ENCODE measurements around the gene SPECC1L.
A peak's percentile ranks its signal among the peaks of the same experiment; 100 is the strongest.
"Not testable (repeated sequence)": the region's sequence is repeated elsewhere in the genome, so short reads cannot be mapped to it uniquely, and the experiment has no call there.

The SPECC1L gene

DNA sequence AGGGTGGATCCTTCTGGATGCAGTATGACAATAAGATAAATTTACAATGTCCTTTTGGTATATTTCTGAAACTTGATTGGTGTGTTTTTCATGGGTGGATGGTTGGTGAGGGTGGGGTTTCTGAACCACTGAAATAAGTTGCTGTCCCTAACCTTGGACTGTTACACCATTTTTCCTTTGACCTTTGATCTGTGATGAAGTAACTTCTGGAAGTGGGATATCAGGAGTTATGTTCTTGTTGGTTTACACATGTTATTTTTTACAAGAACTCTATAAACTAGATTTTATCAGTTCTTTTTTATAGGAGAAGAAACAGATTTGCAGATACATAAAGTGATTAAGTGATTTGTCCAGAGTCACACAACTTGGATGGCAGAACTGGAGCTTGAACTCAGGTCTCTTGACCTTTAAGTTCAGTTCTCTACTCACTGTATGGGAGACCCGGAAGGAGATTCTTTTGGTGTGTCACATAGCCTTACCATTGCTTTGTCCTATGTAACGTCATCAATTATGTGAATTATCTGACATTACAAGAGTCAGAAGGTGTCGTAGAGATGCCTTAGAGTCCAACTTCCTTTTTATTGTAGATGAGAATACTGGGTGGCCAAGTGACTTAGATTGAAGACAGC is 21.7 kb downstream of the SPECC1L start:
- CTCF ChIA-PET, POLR2A ChIA-PET: not testable (repeated sequence)

GRCh38 chr22:24294913-24295312 is 24.3 kb downstream of the SPECC1L start:
- DNase-seq; CTCF ChIA-PET; H3K27ac ChIP-seq (ENCODE audit: insufficient read depth in 1 of 2, low read depth in 1 of 2, low read length in 2 of 2, poor library complexity in 1 of 2, severe bottlenecking in 2 of 2); H3K36me3 ChIP-seq (ENCODE audit: control insufficient read depth in 4 of 4, insufficient read depth in 4 of 4, low read length in 3 of 4); H3K27me3 ChIP-seq (replicated peaks in 2 of 5; ENCODE audit: control insufficient read depth in 4 of 5, insufficient read depth in 5 of 5, low read length in 4 of 5); H3K4me1 ChIP-seq (ENCODE audit: control extremely low read depth in 1 of 4, control insufficient read depth in 4 of 4, insufficient read depth in 4 of 4, low read length in 3 of 4); H3K4me3 ChIP-seq (ENCODE audit: control insufficient read depth in 1 of 7, extremely low read depth in 1 of 7, insufficient read depth in 4 of 7, low read depth in 2 of 7, low read length in 6 of 7); H3K9me3 ChIP-seq (ENCODE audit: control extremely low read depth in 1 of 5, control insufficient read depth in 4 of 5, insufficient read depth in 2 of 5, low read depth in 1 of 5, low read length in 4 of 5); POLR2A ChIA-PET: not testable (repeated sequence)
- WGBS (ENCODE audit: insufficient coverage): no CpG with 5 or more reads among the region's 1 CpG

More for the DNA sequence above, 21.7 kb downstream of the SPECC1L start:
- not testable (repeated sequence) for H3K4me3 ChIP-seq (ENCODE audit: control insufficient read depth in 1 of 7, extremely low read depth in 1 of 7, insufficient read depth in 4 of 7, low read depth in 2 of 7, low read length in 6 of 7); H3K27ac ChIP-seq (ENCODE audit: insufficient read depth in 1 of 2, low read depth in 1 of 2, low read length in 2 of 2, poor library complexity in 1 of 2, severe bottlenecking in 2 of 2); H3K27me3 ChIP-seq (replicated peaks in 2 of 5; ENCODE audit: control insufficient read depth in 4 of 5, insufficient read depth in 5 of 5, low read length in 4 of 5); H3K4me1 ChIP-seq (ENCODE audit: control extremely low read depth in 1 of 4, control insufficient read depth in 4 of 4, insufficient read depth in 4 of 4, low read length in 3 of 4); DNase-seq; H3K9me3 ChIP-seq (ENCODE audit: control extremely low read depth in 1 of 5, control insufficient read depth in 4 of 5, insufficient read depth in 2 of 5, low read depth in 1 of 5, low read length in 4 of 5); H3K36me3 ChIP-seq (ENCODE audit: control insufficient read depth in 4 of 4, insufficient read depth in 4 of 4, low read length in 3 of 4)
- no CpG with 5 or more reads among the region's 3 CpGs for WGBS (ENCODE audit: insufficient coverage)

DNA sequence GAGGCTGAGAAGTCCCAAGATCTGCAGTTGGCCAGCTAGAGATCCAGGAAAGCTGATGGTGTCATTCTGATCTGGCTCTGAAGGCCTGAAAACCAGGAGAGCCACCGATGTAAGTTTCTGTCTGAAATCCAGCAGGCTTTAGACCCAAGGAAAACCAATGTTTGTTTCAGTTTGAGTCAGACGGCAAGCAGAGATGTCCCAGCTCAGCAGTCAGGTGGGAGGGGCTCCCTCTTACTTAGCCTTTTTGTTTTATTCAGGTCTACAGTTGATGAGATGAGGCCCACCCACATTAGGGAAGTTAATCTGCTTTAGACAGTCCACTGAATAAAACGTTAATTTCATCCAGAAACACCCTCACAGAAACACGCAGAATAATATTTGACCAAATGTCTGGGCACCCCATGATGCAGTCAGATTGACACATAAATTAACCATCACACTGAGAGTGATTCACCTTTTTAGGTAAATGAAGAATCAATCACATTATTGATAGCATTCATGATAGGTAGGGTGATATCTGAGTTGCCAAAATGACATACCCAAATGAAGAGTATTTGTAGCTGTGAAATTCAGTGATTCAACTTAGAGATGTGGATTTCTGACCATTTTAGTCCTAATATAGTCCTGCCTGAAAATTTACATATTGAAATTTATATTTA is 28.0 kb downstream of the SPECC1L start:
- H3K9me3 ChIP-seq (ENCODE audit: control extremely low read depth in 1 of 5, control insufficient read depth in 4 of 5, insufficient read depth in 2 of 5, low read depth in 1 of 5, low read length in 4 of 5); POLR2A ChIA-PET; CTCF ChIA-PET; H3K4me3 ChIP-seq (ENCODE audit: control insufficient read depth in 1 of 7, extremely low read depth in 1 of 7, insufficient read depth in 4 of 7, low read depth in 2 of 7, low read length in 6 of 7); H3K27ac ChIP-seq (ENCODE audit: insufficient read depth in 1 of 2, low read depth in 1 of 2, low read length in 2 of 2, poor library complexity in 1 of 2, severe bottlenecking in 2 of 2); H3K27me3 ChIP-seq (replicated peaks in 2 of 5; ENCODE audit: control insufficient read depth in 4 of 5, insufficient read depth in 5 of 5, low read length in 4 of 5): not testable (repeated sequence)
- WGBS (ENCODE audit: insufficient coverage): 100% methylated on average over 1 of the region's 4 CpGs
- Histone ChIP-seq H3K4me1 (ENCODE audit: control extremely low read depth in 1 of 4, control insufficient read depth in 4 of 4, insufficient read depth in 4 of 4, low read length in 3 of 4) (peaks cover 10 to 17% (median 16%) of the 10 kb centered on the region in 4 experiments), H3K36me3 (ENCODE audit: control insufficient read depth in 4 of 4, insufficient read depth in 4 of 4, low read length in 3 of 4) (peaks cover 0 to 12% (median 1%) of the 10 kb centered on the region in 4 experiments)
- DNase-seq: peak in 2 of 3 donors; percentile 30 to 50

- DNase-seq; H3K27ac ChIP-seq (ENCODE audit: insufficient read depth in 1 of 2, low read depth in 1 of 2, low read length in 2 of 2, poor library complexity in 1 of 2, severe bottlenecking in 2 of 2); CTCF ChIA-PET; POLR2A ChIA-PET; H3K4me3 ChIP-seq (ENCODE audit: control insufficient read depth in 1 of 7, extremely low read depth in 1 of 7, insufficient read depth in 4 of 7, low read depth in 2 of 7, low read length in 6 of 7); H3K27me3 ChIP-seq (replicated peaks in 2 of 5; ENCODE audit: control insufficient read depth in 4 of 5, insufficient read depth in 5 of 5, low read length in 4 of 5); H3K9me3 ChIP-seq (ENCODE audit: control extremely low read depth in 1 of 5, control insufficient read depth in 4 of 5, insufficient read depth in 2 of 5, low read depth in 1 of 5, low read length in 4 of 5): not testable (repeated sequence)
- peaks cover 0 to 20% (median 3%) of the 10 kb centered on the region in 4 experiments for H3K36me3 ChIP-seq (ENCODE audit: control insufficient read depth in 4 of 4, insufficient read depth in 4 of 4, low read length in 3 of 4)
- peaks cover 28 to 36% (median 34%) of the 10 kb centered on the region in 4 experiments for H3K4me1 ChIP-seq (ENCODE audit: control extremely low read depth in 1 of 4, control insufficient read depth in 4 of 4, insufficient read depth in 4 of 4, low read length in 3 of 4)
- no CpG with 5 or more reads among the region's 1 CpG for WGBS (ENCODE audit: insufficient coverage)
Observed at GRCh38 chr22:24300522-24300921, 29.9 kb downstream of the SPECC1L start.

GRCh38 chr22:24302591-24302990 is 32.0 kb downstream of the SPECC1L start:
- Histone ChIP-seq H3K9me3 (ENCODE audit: control extremely low read depth in 1 of 5, control insufficient read depth in 4 of 5, insufficient read depth in 2 of 5, low read depth in 1 of 5, low read length in 4 of 5) (no peaks in the 10 kb centered on the region), H3K4me1 (ENCODE audit: control extremely low read depth in 1 of 4, control insufficient read depth in 4 of 4, insufficient read depth in 4 of 4, low read length in 3 of 4) (peaks cover 30 to 44% (median 39%) of the 10 kb centered on the region in 4 experiments), H3K27me3 (replicated peaks in 2 of 5; ENCODE audit: control insufficient read depth in 4 of 5, insufficient read depth in 5 of 5, low read length in 4 of 5) (no peaks in the 10 kb centered on the region), H3K4me3 (ENCODE audit: control insufficient read depth in 1 of 7, extremely low read depth in 1 of 7, insufficient read depth in 4 of 7, low read depth in 2 of 7, low read length in 6 of 7) (peak overlapping the region in 1 of 7 experiments; percentile 50), H3K27ac (ENCODE audit: insufficient read depth in 1 of 2, low read depth in 1 of 2, low read length in 2 of 2, poor library complexity in 1 of 2, severe bottlenecking in 2 of 2) (no peak overlapping the region), H3K36me3 (ENCODE audit: control insufficient read depth in 4 of 4, insufficient read depth in 4 of 4, low read length in 3 of 4) (peaks cover 0 to 33% (median 2%) of the 10 kb centered on the region in 4 experiments)
- ChIA-PET POLR2A (no interaction called here), CTCF (interaction anchor here (0.8 to 1.7 kb wide), 2 partner anchors 19 to 29 kb away, joined by 3 to 4 read pairs; no protein-coding TSS in a partner anchor)
- DNase-seq: no peak
- no CpG with 5 or more reads among the region's 1 CpG for WGBS (ENCODE audit: insufficient coverage)

DNA sequence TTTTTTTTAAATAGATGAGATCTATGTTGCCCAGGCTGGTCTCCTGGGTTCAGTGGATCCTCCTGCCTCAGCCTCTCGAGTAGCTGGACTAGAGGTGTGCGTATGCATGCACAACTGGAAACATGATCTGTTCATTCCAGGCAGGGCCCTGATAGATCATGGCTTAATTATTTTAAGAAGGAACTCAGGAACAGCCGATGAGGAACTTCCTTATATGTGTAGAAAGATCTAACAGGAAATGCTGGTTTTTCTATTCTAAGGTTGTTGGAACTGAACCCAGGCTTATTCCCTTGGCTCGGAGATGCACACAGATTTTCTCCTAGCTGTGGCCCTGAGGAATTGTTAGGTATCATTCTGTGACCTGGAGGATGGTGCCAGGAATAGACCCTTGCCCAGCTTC is 32.4 kb downstream of the SPECC1L start:
- peak in 2 of 3 donors; percentile 25 to 36 for DNase-seq
- peak overlapping the region in 2 of 7 experiments; percentile 33 to 50 for H3K4me3 ChIP-seq (ENCODE audit: control insufficient read depth in 1 of 7, extremely low read depth in 1 of 7, insufficient read depth in 4 of 7, low read depth in 2 of 7, low read length in 6 of 7)
- CTCF ChIA-PET: interaction anchor here (0.9 kb wide), 1 partner anchor 17 kb away, joined by 3 read pairs; no protein-coding TSS in a partner anchor
- H3K9me3 ChIP-seq (ENCODE audit: control extremely low read depth in 1 of 5, control insufficient read depth in 4 of 5, insufficient read depth in 2 of 5, low read depth in 1 of 5, low read length in 4 of 5): no peaks in the 10 kb centered on the region
- POLR2A ChIA-PET: no interaction called here
- peaks cover 0 to 33% (median 2%) of the 10 kb centered on the region in 4 experiments for H3K36me3 ChIP-seq (ENCODE audit: control insufficient read depth in 4 of 4, insufficient read depth in 4 of 4, low read length in 3 of 4)
- H3K4me1 ChIP-seq (ENCODE audit: control extremely low read depth in 1 of 4, control insufficient read depth in 4 of 4, insufficient read depth in 4 of 4, low read length in 3 of 4): peaks cover 30 to 45% (median 39%) of the 10 kb centered on the region in 4 experiments
- no peaks in the 10 kb centered on the region for H3K27me3 ChIP-seq (replicated peaks in 2 of 5; ENCODE audit: control insufficient read depth in 4 of 5, insufficient read depth in 5 of 5, low read length in 4 of 5)
- no peak overlapping the region for H3K27ac ChIP-seq (ENCODE audit: insufficient read depth in 1 of 2, low read depth in 1 of 2, low read length in 2 of 2, poor library complexity in 1 of 2, severe bottlenecking in 2 of 2)
- 14% methylated on average over 4 of the region's 4 CpGs for WGBS (ENCODE audit: insufficient coverage)

DNA sequence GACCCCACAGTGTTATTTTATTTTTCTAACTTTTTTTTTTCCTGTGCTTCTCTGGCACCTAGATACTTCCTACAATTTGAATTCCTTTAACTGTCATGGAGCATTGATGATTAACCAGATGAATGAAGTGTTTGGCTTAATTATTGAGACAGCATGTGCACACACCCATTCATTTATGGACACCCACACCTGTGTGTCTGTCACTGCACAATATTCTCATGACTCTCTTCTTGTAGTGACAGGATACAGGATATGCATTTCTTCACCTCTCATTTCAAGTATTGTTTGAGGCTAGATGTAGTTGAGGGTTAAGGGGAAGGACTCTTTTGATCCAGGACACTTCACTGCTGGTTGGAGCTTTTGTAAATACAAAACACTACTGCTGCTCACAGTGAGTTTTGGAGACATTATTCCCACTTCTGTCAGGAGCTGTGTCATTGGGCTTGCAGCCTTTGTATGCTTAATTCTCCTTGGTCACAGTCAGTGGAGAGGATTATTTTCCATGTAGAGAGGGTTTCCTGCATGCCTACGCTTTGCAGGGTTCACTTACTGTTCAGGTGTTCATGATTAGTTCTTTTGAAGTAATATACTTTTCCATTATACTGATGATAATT is 33.5 kb downstream of the SPECC1L start:
- H3K9me3 ChIP-seq (ENCODE audit: control extremely low read depth in 1 of 5, control insufficient read depth in 4 of 5, insufficient read depth in 2 of 5, low read depth in 1 of 5, low read length in 4 of 5): no peaks in the 10 kb centered on the region
- no CpG with 5 or more reads among the region's 1 CpG for WGBS (ENCODE audit: insufficient coverage)
- ChIA-PET POLR2A (no interaction called here), CTCF (interaction anchor here (0.9 to 2.4 kb wide), 3 partner anchors 18 to 218 kb away, joined by 3 to 5 read pairs (median 3); no protein-coding TSS in a partner anchor)
- peaks cover 30 to 55% (median 40%) of the 10 kb centered on the region in 4 experiments for H3K4me1 ChIP-seq (ENCODE audit: control extremely low read depth in 1 of 4, control insufficient read depth in 4 of 4, insufficient read depth in 4 of 4, low read length in 3 of 4)
- DNase-seq: no peak
- H3K27me3 ChIP-seq (replicated peaks in 2 of 5; ENCODE audit: control insufficient read depth in 4 of 5, insufficient read depth in 5 of 5, low read length in 4 of 5): no peaks in the 10 kb centered on the region
- peak overlapping the region in 1 of 2 experiments; percentile 77 for H3K27ac ChIP-seq (ENCODE audit: insufficient read depth in 1 of 2, low read depth in 1 of 2, low read length in 2 of 2, poor library complexity in 1 of 2, severe bottlenecking in 2 of 2)
- H3K36me3 ChIP-seq (ENCODE audit: control insufficient read depth in 4 of 4, insufficient read depth in 4 of 4, low read length in 3 of 4): peaks cover 0 to 38% (median 2%) of the 10 kb centered on the region in 4 experiments
- peak overlapping the region in 3 of 7 experiments; percentile 0 to 35 (median 17) for H3K4me3 ChIP-seq (ENCODE audit: control insufficient read depth in 1 of 7, extremely low read depth in 1 of 7, insufficient read depth in 4 of 7, low read depth in 2 of 7, low read length in 6 of 7)
